Suprapubic skin (tissue), 4 donors: Measurements from ENCODE around the gene CYBC1. TPM values are rescaled to one million over a fixed set of nuclear protein-coding genes. Genes with fewer than 3 reads are reported as not detected.

ENCODE experiments used
- DNase-seq, 2 donors: peaks; one replicate each; pipeline ENCODE4 v3.0.0-alpha.2; 2019; ENCODE audit warnings: low spot score in 2 of 2
- H3K27ac ChIP-seq: fragments of 200-600 bp; sonication (generic); one replicate; pipeline ENCODE4 v1.5.1; 2019
- H3K27me3 ChIP-seq: fragments of 200-600 bp; sonication (generic); one replicate; pipeline ENCODE4 v1.5.1; 2019
- H3K36me3 ChIP-seq: fragments of 200-600 bp; sonication (generic); one replicate; pipeline ENCODE4 v1.5.1; 2019
- H3K4me1 ChIP-seq: fragments of 200-600 bp; sonication (generic); one replicate; pipeline ENCODE4 v1.5.1; 2019
- H3K4me3 ChIP-seq: fragments of 200-600 bp; sonication (generic); one replicate; pipeline ENCODE4 v1.5.1; 2019; ENCODE audit warnings: mild to moderate bottlenecking
- H3K9me3 ChIP-seq: fragments of 200-600 bp; sonication (generic); one replicate; pipeline ENCODE4 v1.5.1; 2019
- CTCF ChIP-seq, 2 donors: fragments of 200-600 bp in 1 of 2; fragments of 450-650 bp in 1 of 2; sonication (generic) in 1 of 2; IDR thresholded peaks; one replicate each; pipeline ENCODE4 v1.5.1; 2016 to 2019; ENCODE audit warnings: antibody characterized with exemption in 2 of 2, mild to moderate bottlenecking in 1 of 2, moderate library complexity in 1 of 2
- EP300 ChIP-seq: sonication (generic); formaldehyde crosslinking; IDR thresholded peaks from one replicate; pipeline ENCODE4 v1.6.1; 2017; ENCODE audit warnings: antibody characterized with exemption
- POLR2A ChIP-seq, 2 donors: fragments of 450-650 bp; IDR thresholded peaks; one replicate each; pipeline ENCODE4 v1.6.1; 2017; ENCODE audit warnings: antibody characterized with exemption in 2 of 2, mild to moderate bottlenecking in 2 of 2, moderate library complexity in 2 of 2
- POLR2AphosphoS5 ChIP-seq, 3 donors: sonication (generic); formaldehyde crosslinking; IDR thresholded peaks; one replicate each; pipeline ENCODE4 v1.6.1; 2017; ENCODE audit warnings: antibody characterized with exemption in 3 of 3
- WGBS: methylation state at CpG from one replicate; pipeline ENCODE4 v1.1.5; 2018; 5-methylcytosine and 5-hydroxymethylcytosine counted together
- total RNA-seq, 4 donors: library from RNA; depleted of rRNA; stranded (reverse); fragments of >200 nt; gene quantifications; one replicate each; pipeline ENCODE4 v1.1.0, GENCODE V29; 2016

CYBC1 gene
- total RNA-seq, 4 donors from 2014 or later, result 36.4 to 53.1 (median 45.6) TPM

- no peak for TF ChIP-seq EP300
- TF ChIP-seq CTCF (IDR thresholded peaks at IDR 0.05), result no peak
- TF ChIP-seq POLR2AphosphoS5 (IDR thresholded peaks at IDR 0.05), result no peak
- no peak for TF ChIP-seq POLR2A (IDR thresholded peaks at IDR 0.05)
- 81% methylated on average over 14 of the region's 36 CpGs for WGBS
- Histone ChIP-seq H3K4me1 (no peaks in the 10 kb centered on the region), H3K27me3 (no peaks in the 10 kb centered on the region), H3K4me3 (no peak overlapping the region), H3K9me3 (no peaks in the 10 kb centered on the region), H3K36me3 (peaks cover 52% of the 10 kb centered on the region), H3K27ac (no peak overlapping the region)
- no peak for DNase-seq
Measured at GRCh38 chr17:82436601-82437324, 13.8 kb downstream of the CYBC1 start.

- Histone ChIP-seq H3K4me1 (no peaks in the 10 kb centered on the region), H3K36me3 (peaks cover 52% of the 10 kb centered on the region), H3K9me3 (no peaks in the 10 kb centered on the region), H3K27me3 (no peaks in the 10 kb centered on the region), H3K4me3 (no peak overlapping the region), H3K27ac (no peak overlapping the region)
- 88% methylated on average over 21 of the region's 43 CpGs for WGBS
- DNase-seq, result no peak
- TF ChIP-seq CTCF (IDR thresholded peaks at IDR 0.05), result no peak
- no peak for TF ChIP-seq POLR2AphosphoS5 (IDR thresholded peaks at IDR 0.05)
- no peak for TF ChIP-seq POLR2A (IDR thresholded peaks at IDR 0.05)
- TF ChIP-seq EP300, result no peak
Measured at GRCh38 chr17:82435601-82436583, 14.7 kb downstream of the CYBC1 start.

- H3K36me3 ChIP-seq, result peaks cover 49% of the 10 kb centered on the region
- H3K27me3 ChIP-seq, result no peaks in the 10 kb centered on the region
- no peak for TF ChIP-seq POLR2AphosphoS5 (IDR thresholded peaks at IDR 0.05)
- TF ChIP-seq POLR2A (IDR thresholded peaks at IDR 0.05), result no peak
- no peak for TF ChIP-seq EP300
- no peak for TF ChIP-seq CTCF (IDR thresholded peaks at IDR 0.05)
- no peaks in the 10 kb centered on the region for H3K4me1 ChIP-seq
- no peak overlapping the region for H3K4me3 ChIP-seq
- WGBS, result 85% methylated on average over 11 of the region's 12 CpGs
- peak in 1 of 2 donors; percentile 60 for DNase-seq
- no peak overlapping the region for H3K27ac ChIP-seq
- H3K9me3 ChIP-seq, result no peaks in the 10 kb centered on the region
Measured at GRCh38 chr17:82435103-82435502, 15.4 kb downstream of the CYBC1 start.

GRCh38 chr17:82434216-82434565 lies 16.4 kb downstream of the CYBC1 start:
- H3K36me3 ChIP-seq, result peaks cover 51% of the 10 kb centered on the region
- H3K4me3 ChIP-seq, result no peak overlapping the region
- peak in 1 of 2 donors; percentile 59 for DNase-seq
- no peaks in the 10 kb centered on the region for H3K4me1 ChIP-seq
- H3K27ac ChIP-seq, result no peak overlapping the region
- no peak for TF ChIP-seq POLR2AphosphoS5 (IDR thresholded peaks at IDR 0.05)
- TF ChIP-seq POLR2A (IDR thresholded peaks at IDR 0.05), result no peak
- TF ChIP-seq EP300, result no peak
- no peak for TF ChIP-seq CTCF (IDR thresholded peaks at IDR 0.05)
- H3K27me3 ChIP-seq, result no peaks in the 10 kb centered on the region
- WGBS, result 48% methylated on average over 3 of the region's 3 CpGs
- no peaks in the 10 kb centered on the region for H3K9me3 ChIP-seq
